A549 (cell line): Measurements from ENCODE around the gene SERINC5. TPM values are rescaled to one million over a fixed set of nuclear protein-coding genes. Genes with fewer than 3 reads are reported as not detected.

Experiments
- ATAC-seq, 2 experiments: fragments of 200-7000 bp in 1 of 2; fragments of >200 bp in 1 of 2; cut with Nextera tagmentation in 1 of 2; cut with Tn5 transposase in 1 of 2; 3 replicates each; pipeline versions ENCODE4 v1.8.0 to v1.9.1; 2018 to 2020; ENCODE audit warnings: mild to moderate bottlenecking in 1 of 2, moderate library complexity in 1 of 2
- CTCF ChIA-PET: fragments of 300-600 bp; sonication (Branson Sonifier 250); formaldehyde crosslinking; extraction: SDS; loops from one replicate; lab custom pipeline; 2021; ENCODE audit warnings: antibody characterized with exemption, inconsistent platforms; lab: Yijun Ruan, JAX
- POLR2A ChIA-PET: fragments of 350-600 bp; formaldehyde crosslinking; extraction: SDS; loops from one replicate; lab custom pipeline; 2021; ENCODE audit warnings: antibody characterized with exemption, inconsistent platforms; lab: Yijun Ruan, JAX
- DNase-seq, 2 experiments: peaks; one replicate each; pipeline versions ENCODE4 v3.0.0 to v3.0.0-alpha.2; 2011 to 2016; ENCODE audit warnings: low read depth in 1 of 2, low spot score in 1 of 2
- FAIRE-seq: peaks from 2 replicates; lab custom pipeline; 2011; peaks lifted over from hg19 to GRCh38; lab: Jason Lieb, UNC
- H3K27ac ChIP-seq, 2 experiments: fragments of >200 bp; sonication (Bioruptor Twin); formaldehyde crosslinking; 3 replicates each; pipeline ENCODE4 v1.5.1; 2016 to 2017
- H3K4me1 ChIP-seq: fragments of >200 bp; sonication (Bioruptor Twin); formaldehyde crosslinking; 3 replicates; pipeline ENCODE4 v1.6.1; 2016
- H3K4me2 ChIP-seq: fragments of >200 bp; sonication (Bioruptor Twin); formaldehyde crosslinking; 3 replicates; pipeline ENCODE4 v1.6.1; 2016
- H3K4me3 ChIP-seq: fragments of >200 bp; sonication (Bioruptor Twin); formaldehyde crosslinking; 3 replicates; pipeline ENCODE4 v1.5.1; 2016
- H3K9me3 ChIP-seq: fragments of >200 bp; sonication (Bioruptor Twin); formaldehyde crosslinking; 3 replicates; pipeline ENCODE4 v1.6.1; 2016
- CBX8 ChIP-seq: fragments of 200-600 bp; sonication (generic); IDR thresholded peaks from 2 replicates; pipeline ENCODE4 v1.6.1; 2016
- CEBPB ChIP-seq, 2 experiments: fragments of >200 bp in 1 of 2; sonication (Bioruptor Twin) in 1 of 2; formaldehyde crosslinking in 1 of 2; IDR thresholded peaks; 2 replicates each; pipeline ENCODE4 v1.6.1; 2012 to 2016
- CHD2 ChIP-seq: fragments of 150-350 bp; IDR thresholded peaks from 2 replicates; pipeline ENCODE4 v1.6.1; 2014; ENCODE audit warnings: low read length; ENCODE audit not compliant: partially characterized antibody
- CHD4 ChIP-seq: fragments of 200-600 bp; sonication (generic); IDR thresholded peaks from 2 replicates; pipeline ENCODE4 v1.6.1; 2016; ENCODE audit warnings: antibody characterized with exemption, mild to moderate bottlenecking, borderline replicate concordance
- EP300 ChIP-seq, 2 experiments: fragments of >200 bp; sonication (Bioruptor Twin); formaldehyde crosslinking; IDR thresholded peaks; 2 replicates in 1 of 2; 3 replicates in 1 of 2; pipeline ENCODE4 v1.6.1; 2016 to 2017
- ESRRA ChIP-seq: fragments of 150-350 bp; IDR thresholded peaks from 2 replicates; pipeline ENCODE4 v1.6.1; 2014; ENCODE audit warnings: mild to moderate bottlenecking, low read length, borderline replicate concordance
- HOXA7 ChIP-seq: fragments of 250-450 bp; sonication (Bioruptor Pico); IDR thresholded peaks from 2 replicates; pipeline ENCODE4 v1.5.0; 2020; ENCODE audit warnings: mild to moderate bottlenecking, moderate library complexity
- HOXB13 ChIP-seq: fragments of 250-450 bp; sonication (Bioruptor Pico); IDR thresholded peaks from 2 replicates; pipeline ENCODE4 v1.5.0; 2020; ENCODE audit warnings: low read depth, mild to moderate bottlenecking, moderate library complexity
- JUN ChIP-seq, 2 experiments: fragments of >200 bp; sonication (Bioruptor Twin); formaldehyde crosslinking; IDR thresholded peaks; 2 replicates in 1 of 2; 3 replicates in 1 of 2; pipeline ENCODE4 v1.6.1; 2016 to 2017
- JUNB ChIP-seq: fragments of >200 bp; sonication (Bioruptor Twin); formaldehyde crosslinking; IDR thresholded peaks from 2 replicates; pipeline ENCODE4 v1.6.1; 2016
- MAFK ChIP-seq: fragments of 450-650 bp; IDR thresholded peaks from 2 replicates; pipeline ENCODE4 v1.6.1; 2014; ENCODE audit not compliant: partially characterized antibody
- TFCP2L1 ChIP-seq: fragments of 250-450 bp; sonication (Bioruptor Pico); IDR thresholded peaks from 2 replicates; pipeline ENCODE4 v1.5.0; 2021; ENCODE audit warnings: mild to moderate bottlenecking
- ZC3H11A ChIP-seq: fragments of 450-650 bp; IDR thresholded peaks from 2 replicates; pipeline ENCODE4 v1.6.1; 2014; ENCODE audit warnings: antibody characterized with exemption, mild to moderate bottlenecking
- ZNF302 ChIP-seq: fragments of 250-450 bp; sonication (Bioruptor Pico); IDR thresholded peaks from 2 replicates; pipeline ENCODE4 v1.9.0; 2021; ENCODE audit warnings: inconsistent platforms, mild to moderate bottlenecking, moderate library complexity
- ZSCAN20 ChIP-seq: fragments of 250-450 bp; sonication (Bioruptor Pico); IDR thresholded peaks from 2 replicates; pipeline ENCODE4 v1.8.0; 2022; ENCODE audit warnings: mild to moderate bottlenecking, moderate library complexity
- WGBS: methylation state at CpG from one replicate; pipeline ENCODE4 v1.1.6; 2017; ENCODE audit errors: missing lambda C conversion rate; 5-methylcytosine and 5-hydroxymethylcytosine counted together
- polyA plus RNA-seq, 4 experiments: library from polyadenylated mRNA; depleted of rRNA in 3 of 4; stranded (reverse); fragments of >200 nt; fragmentation: RNase III in 1 of 4; extraction: RNeasy Plus Mini Kit Qiagen cat#74134 plus additional on column Dnase treatment in 1 of 4; gene quantifications; 2 replicates in 3 of 4; 3 replicates in 1 of 4; pipeline ENCODE4 v1.2.3, GENCODE V29; 2011 to 2017
- TF ChIP-seq, protein P1 (sequence below): fragments of >200 bp; sonication (Bioruptor Twin); formaldehyde crosslinking; IDR thresholded peaks from 2 replicates; pipeline ENCODE4 v1.6.1; 2016
- TF ChIP-seq, protein P2 (sequence below): fragments of >200 bp; sonication (Bioruptor Twin); formaldehyde crosslinking; IDR thresholded peaks from 3 replicates; pipeline ENCODE4 v1.6.1; 2016

SERINC5 gene
- polyA plus RNA-seq, 2 of the 4 experiments (the other 2 are of a cell fraction) = 7.0 to 13.4 TPM

DNA sequence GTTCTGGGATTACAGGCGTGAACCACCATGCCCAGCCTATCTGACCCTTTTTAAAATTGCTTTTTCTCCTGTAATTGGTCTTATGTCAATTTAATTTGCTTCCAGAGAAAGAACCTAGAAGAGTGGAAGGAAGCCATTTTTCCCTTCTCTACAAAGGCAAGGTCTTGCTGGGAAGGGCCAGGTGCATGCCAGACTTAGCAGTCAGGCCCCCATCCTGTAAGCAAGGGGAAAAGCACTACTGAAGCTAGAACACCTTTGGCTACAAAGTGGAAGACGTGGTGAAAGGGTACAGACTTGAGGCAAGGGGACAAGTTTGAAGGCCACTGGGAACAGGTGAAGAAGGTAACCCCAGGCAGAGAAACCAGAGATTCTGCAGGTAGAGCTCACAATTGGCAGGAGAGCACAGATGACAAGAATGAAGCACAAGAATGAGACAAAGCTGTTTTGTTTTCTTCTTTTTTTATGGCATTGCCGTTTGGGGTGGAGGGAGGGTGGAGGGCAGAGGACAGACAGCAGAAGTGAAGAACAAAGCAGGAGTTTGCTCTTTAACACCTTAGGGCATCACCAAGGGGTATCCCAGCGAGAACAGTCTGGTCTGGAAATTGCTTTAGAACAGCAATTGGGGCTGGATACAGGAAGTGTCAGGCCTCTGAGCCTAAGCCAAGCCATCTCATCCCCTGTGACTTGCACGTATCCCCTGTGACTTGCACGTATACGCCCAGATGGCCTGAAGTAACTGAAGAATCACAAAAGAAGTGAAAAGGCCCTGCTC lies 72.9 kb downstream of the SERINC5 start:
- ATAC-seq (no peak), FAIRE-seq (no peak)

DNA sequence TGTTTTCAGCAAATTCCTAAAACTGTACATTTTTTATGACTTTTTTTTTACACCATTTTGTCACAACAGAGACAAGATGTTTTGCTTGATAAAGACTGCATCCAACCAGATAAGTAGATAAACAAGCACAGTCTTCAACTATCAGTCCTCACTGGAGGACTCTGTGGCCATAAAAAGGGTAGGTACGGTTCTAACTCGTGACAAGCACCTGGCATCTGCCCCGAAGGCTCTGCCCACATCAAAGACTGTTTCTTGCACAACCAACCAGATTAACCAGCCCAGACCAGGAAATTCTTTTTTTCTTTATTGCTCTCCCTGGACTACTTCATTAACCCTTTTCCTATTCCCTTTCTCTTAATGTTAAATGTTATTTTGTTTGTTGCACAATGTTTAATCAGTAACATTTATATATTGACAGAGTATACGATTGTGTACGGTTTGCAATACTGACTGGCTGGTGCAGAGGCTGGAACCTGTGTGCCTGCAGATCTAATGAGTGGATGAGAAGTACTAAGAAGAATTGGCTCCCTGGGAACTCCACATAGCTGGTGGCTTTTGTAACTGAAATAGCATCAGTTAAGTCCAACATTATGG lies 74.1 kb downstream of the SERINC5 start:
- CTCF ChIA-PET = interaction anchor here (0.6 to 1.6 kb wide), 5 partner anchors 8 to 308 kb away, joined by 3 to 5 read pairs (median 3); no protein-coding TSS in a partner anchor
- no peak overlapping the region for H3K4me3 ChIP-seq
- peak overlapping the region; percentile 67 for H3K4me2 ChIP-seq
- TF ChIP-seq ZNF302 (no peak), CEBPB (IDR thresholded peaks at IDR 0.05) (peak; percentile 74 to 89), HOXB13 (CRISPR knock-in tag) (no peak), JUNB (peak; percentile 34; the same call in 1 of the 2 replicates), EP300 (IDR thresholded peaks at IDR 0.05) (peak; percentile 43 to 72; a peak in 3 of 5 replicates), ZSCAN20 (CRISPR knock-in tag) (no peak), JUN (IDR thresholded peaks at IDR 0.05) (peak; percentile 60 to 77; a peak in 2 of 5 replicates)
- TF ChIP-seq, protein P1, sequence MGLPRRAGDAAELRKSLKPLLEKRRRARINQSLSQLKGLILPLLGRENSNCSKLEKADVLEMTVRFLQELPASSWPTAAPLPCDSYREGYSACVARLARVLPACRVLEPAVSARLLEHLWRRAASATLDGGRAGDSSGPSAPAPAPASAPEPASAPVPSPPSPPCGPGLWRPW = peak; percentile 52; the same call in 1 of the 2 replicates
- TF ChIP-seq, protein P2, sequence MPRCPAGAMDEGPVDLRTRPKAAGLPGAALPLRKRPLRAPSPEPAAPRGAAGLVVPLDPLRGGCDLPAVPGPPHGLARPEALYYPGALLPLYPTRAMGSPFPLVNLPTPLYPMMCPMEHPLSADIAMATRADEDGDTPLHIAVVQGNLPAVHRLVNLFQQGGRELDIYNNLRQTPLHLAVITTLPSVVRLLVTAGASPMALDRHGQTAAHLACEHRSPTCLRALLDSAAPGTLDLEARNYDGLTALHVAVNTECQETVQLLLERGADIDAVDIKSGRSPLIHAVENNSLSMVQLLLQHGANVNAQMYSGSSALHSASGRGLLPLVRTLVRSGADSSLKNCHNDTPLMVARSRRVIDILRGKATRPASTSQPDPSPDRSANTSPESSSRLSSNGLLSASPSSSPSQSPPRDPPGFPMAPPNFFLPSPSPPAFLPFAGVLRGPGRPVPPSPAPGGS = 0 out of 3 replicates have a peak, but pooled peaks have one; percentile 39
- TF ChIP-seq, all 56 proteins: peak for 6
- DNase-seq = peak; percentile 15 to 64
- POLR2A ChIA-PET = interaction anchor here (0.8 kb wide), 1 partner anchor 74 kb away, joined by 5 read pairs; the partner anchor contains the start of gene SERINC5
- Histone ChIP-seq H3K27ac (peak overlapping the region; percentile 59 to 80), H3K4me1 (peaks cover 61% of the 10 kb centered on the region), H3K9me3 (no peaks in the 10 kb centered on the region)
- 4% methylated on average over 5 of the region's 5 CpGs for WGBS
- no peak for FAIRE-seq
- ATAC-seq = peak; percentile 22 to 30; a peak in 2 of 6 replicates

More for the DNA sequence above, 72.9 kb downstream of the SERINC5 start:
- peak overlapping the region; percentile 67; the same call in 2 of the 3 replicates for H3K4me2 ChIP-seq
- peak in 1 of 2 experiments; percentile 12 for DNase-seq
- H3K9me3 ChIP-seq = no peaks in the 10 kb centered on the region
- no peak overlapping the region for H3K4me3 ChIP-seq
- ChIA-PET POLR2A (no interaction called here), CTCF (interaction anchor here (1.2 to 1.6 kb wide), 3 partner anchors 9 to 91 kb away, joined by 3 to 5 read pairs (median 3); no protein-coding TSS in a partner anchor)
- TF ChIP-seq MAFK (no peak), ZC3H11A (no peak), TFCP2L1 (CRISPR knock-in tag) (no peak), CHD4 (no peak), HOXA7 (CRISPR knock-in tag) (no peak)
- peaks cover 68% of the 10 kb centered on the region for H3K4me1 ChIP-seq
- 82% methylated on average over 7 of the region's 7 CpGs for WGBS
- H3K27ac ChIP-seq = peak overlapping the region; percentile 57 to 80

DNA sequence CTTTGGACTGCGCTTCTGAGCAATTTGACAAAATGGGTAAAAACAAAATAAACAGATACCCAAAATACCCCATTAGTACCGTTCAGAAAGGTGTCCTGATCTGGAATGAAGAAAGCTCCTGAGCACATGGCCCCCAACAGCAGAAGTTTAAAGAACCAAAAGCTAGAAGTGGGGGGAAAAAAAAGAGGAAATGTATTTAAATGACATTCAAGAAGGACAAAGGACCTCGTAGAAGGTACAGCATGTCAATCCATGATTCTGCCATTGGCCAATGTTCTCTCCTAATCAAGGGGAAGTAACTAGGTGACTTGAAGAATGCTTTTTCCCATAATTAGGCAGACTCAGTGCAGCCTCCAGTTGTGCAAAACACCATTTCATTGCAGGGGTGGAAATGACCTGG lies 78.6 kb downstream of the SERINC5 start:
- H3K4me1 ChIP-seq = peaks cover 16% of the 10 kb centered on the region
- FAIRE-seq (no peak), DNase-seq (no peak), ATAC-seq (no peak)
- no peaks in the 10 kb centered on the region for H3K9me3 ChIP-seq
- H3K4me3 ChIP-seq = no peak overlapping the region
- CTCF ChIA-PET = interaction anchor here (1.3 kb wide), 1 partner anchor 13 kb away, joined by 3 read pairs; no protein-coding TSS in a partner anchor
- no peak overlapping the region for H3K4me2 ChIP-seq
- H3K27ac ChIP-seq = no peak overlapping the region
- 87% methylated on average over 3 of the region's 3 CpGs for whole genome bisulfite sequencing
- TF ChIP-seq CBX8 = no peak
- TF ChIP-seq CHD2 = no peak
- POLR2A ChIA-PET = no interaction called here

DNA sequence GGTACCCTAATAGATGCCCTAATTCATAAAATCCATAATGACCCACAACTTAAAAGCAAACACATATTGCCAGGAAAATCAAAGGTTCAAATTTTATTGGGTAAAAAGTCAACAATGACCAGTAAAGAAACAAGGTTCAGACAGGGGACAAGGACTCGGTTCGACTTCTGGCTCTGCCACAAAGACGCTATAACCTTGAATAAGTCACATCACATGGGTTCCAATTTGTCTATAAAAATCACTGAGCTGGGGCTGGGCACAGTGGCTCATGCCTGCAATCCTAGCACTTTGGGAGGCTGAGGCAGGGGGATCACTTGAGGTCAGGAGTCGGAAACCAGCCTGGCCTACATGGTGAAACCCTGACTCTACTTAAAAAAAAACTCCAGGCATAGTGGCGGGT lies 80.5 kb downstream of the SERINC5 start:
- H3K9me3 ChIP-seq = no peaks in the 10 kb centered on the region
- DNase-seq = no peak
- H3K4me3 ChIP-seq = no peak overlapping the region
- no peak for ATAC-seq
- ChIA-PET CTCF (interaction anchor here (0.6 to 1.1 kb wide), 2 partner anchors 35 to 132 kb away, joined by 3 to 4 read pairs; no protein-coding TSS in a partner anchor), POLR2A (no interaction called here)
- no peak for TF ChIP-seq ESRRA
- 69% methylated on average over 5 of the region's 5 CpGs for WGBS
- no peak overlapping the region for H3K27ac ChIP-seq
- H3K4me1 ChIP-seq = no peaks in the 10 kb centered on the region
- no peak overlapping the region for H3K4me2 ChIP-seq
- no peak for FAIRE-seq
